CD14-positive monocyte (primary cell): ENCODE measurements around the gene ADIPOR1. TPM values are rescaled to one million over a fixed set of nuclear protein-coding genes. Genes with fewer than 3 reads are reported as not detected.

Experiments used
- DNase-seq, 3 donors: peaks; one replicate each; pipeline ENCODE4 v3.0.0-alpha.2; 2011 to 2022
- H2AFZ ChIP-seq: 2 replicates; pipeline ENCODE4 v1.6.0; 2012; ENCODE audit warnings: mild to moderate bottlenecking, low read depth, low read length, inconsistent platforms; ENCODE audit not compliant: insufficient read depth, poor library complexity, severe bottlenecking
- H3K27ac ChIP-seq, 2 donors: 1 replicate in 1 of 2; 2 replicates in 1 of 2; pipeline ENCODE4 v1.5.1; 2012 to 2013; ENCODE audit warnings: low read length in 2 of 2, control low read depth in 1 of 2, inconsistent platforms in 1 of 2, low read depth in 1 of 2, mild to moderate bottlenecking in 1 of 2
- H3K27me3 ChIP-seq, 2 donors: one replicate each; pipeline versions ENCODE4 v1.6.0 to v1.6.1; 2011 to 2013; ENCODE audit warnings: low read length in 2 of 2; ENCODE audit not compliant: control insufficient read depth in 2 of 2, insufficient read depth in 2 of 2
- H3K36me3 ChIP-seq, 2 donors: replicated peaks in 1 of 2; 1 replicate in 1 of 2; 2 replicates in 1 of 2; pipeline versions ENCODE4 v1.5.1 to v1.6.1; 2012 to 2013; ENCODE audit warnings: low read length in 2 of 2, control low read depth in 1 of 2, inconsistent platforms in 1 of 2, mild to moderate bottlenecking in 1 of 2; ENCODE audit not compliant: insufficient read depth in 2 of 2, control insufficient read depth in 1 of 2
- H3K4me1 ChIP-seq, 2 donors: 1 replicate in 1 of 2; 2 replicates in 1 of 2; pipeline versions ENCODE4 v1.5.1 to v1.6.1; 2012 to 2013; ENCODE audit warnings: low read length in 2 of 2, control low read depth in 1 of 2, inconsistent platforms in 1 of 2, mild to moderate bottlenecking in 1 of 2, moderate library complexity in 1 of 2; ENCODE audit not compliant: insufficient read depth in 2 of 2, control insufficient read depth in 1 of 2
- H3K4me2 ChIP-seq: replicated peaks from 2 replicates; pipeline ENCODE3; 2012; ENCODE audit warnings: low read length, moderate library complexity, mild to moderate bottlenecking; ENCODE audit not compliant: poor library complexity, severe bottlenecking; ENCODE audit errors: extremely low read depth
- H3K4me3 ChIP-seq, 3 experiments: fragments of 200-600 bp in 1 of 3; sonication (generic) in 1 of 3; replicated peaks in 1 of 3; 1 replicate in 2 of 3; 2 replicates in 1 of 3; pipeline ENCODE4 v1.5.1; 2011 to 2013; ENCODE audit warnings: low read length in 3 of 3, mild to moderate bottlenecking in 3 of 3, control low read depth in 2 of 3, low read depth in 2 of 3, inconsistent platforms in 1 of 3, moderate library complexity in 1 of 3
- H3K79me2 ChIP-seq: 2 replicates; pipeline ENCODE4 v1.6.0; 2012; ENCODE audit warnings: mild to moderate bottlenecking, control low read depth, inconsistent platforms, low read length, moderate library complexity; ENCODE audit not compliant: insufficient read depth
- H3K9ac ChIP-seq: 2 replicates; pipeline ENCODE4 v1.6.0; 2017; ENCODE audit warnings: low read length, mild to moderate bottlenecking; ENCODE audit not compliant: insufficient read depth, poor library complexity, severe bottlenecking
- H3K9me3 ChIP-seq, 2 donors: replicated peaks in 1 of 2; 1 replicate in 1 of 2; 2 replicates in 1 of 2; pipeline versions ENCODE4 v1.5.1 to v1.6.1; 2012 to 2013; ENCODE audit warnings: low read length in 2 of 2, control low read depth in 1 of 2; ENCODE audit not compliant: control insufficient read depth in 1 of 2, insufficient read depth in 1 of 2
- H4K20me1 ChIP-seq: 2 replicates; pipeline ENCODE4 v1.6.0; 2012; ENCODE audit warnings: mild to moderate bottlenecking, low read length, control low read depth, moderate library complexity; ENCODE audit not compliant: insufficient read depth
- H3K27ac Mint-ChIP-seq, 7 donors: one replicate each; pipeline ENCODE4 v1.8.0; 2020; ENCODE audit warnings: mild to moderate bottlenecking in 7 of 7, mixed read lengths in 7 of 7, moderate library complexity in 6 of 7, inconsistent platforms in 2 of 7
- H3K27me3 Mint-ChIP-seq, 3 donors: one replicate each; pipeline ENCODE4 v1.8.0; 2021 to 2022; ENCODE audit warnings: low read depth in 3 of 3, mild to moderate bottlenecking in 3 of 3, mixed read lengths in 3 of 3, moderate library complexity in 3 of 3, inconsistent platforms in 1 of 3
- H3K36me3 Mint-ChIP-seq, 2 donors: one replicate each; pipeline ENCODE4 v1.8.0; 2020; ENCODE audit warnings: mixed read lengths in 2 of 2, inconsistent platforms in 1 of 2, mild to moderate bottlenecking in 1 of 2
- H3K4me1 Mint-ChIP-seq: one replicate; pipeline ENCODE4 v1.8.0; 2020; ENCODE audit warnings: mild to moderate bottlenecking, mixed read lengths
- H3K4me3 Mint-ChIP-seq, 2 donors: one replicate each; pipeline ENCODE4 v1.8.0; 2020; ENCODE audit warnings: mild to moderate bottlenecking in 2 of 2, mixed read lengths in 2 of 2, moderate library complexity in 1 of 2
- H3K9me3 Mint-ChIP-seq, 7 donors: one replicate each; pipeline ENCODE4 v1.8.0; 2020 to 2022; ENCODE audit warnings: mixed read lengths in 7 of 7, mild to moderate bottlenecking in 6 of 7, moderate library complexity in 6 of 7, inconsistent platforms in 2 of 7
- CTCF ChIP-seq: fragments of 200-600 bp; IDR thresholded peaks from one replicate; pipeline ENCODE4 v1.8.0; 2022; ENCODE audit warnings: antibody characterized with exemption, mild to moderate bottlenecking
- WGBS: methylation state at CpG from one replicate; pipeline ENCODE4 v1.1.5; 2013; ENCODE audit warnings: missing lambda C conversion rate; ENCODE audit not compliant: insufficient coverage; 5-methylcytosine and 5-hydroxymethylcytosine counted together
- intact Hi-C, 2 donors: fragments of 100-400 bp; cut with micrococcal nuclease; formaldehyde crosslinking; loops; one replicate each; pipeline versions ENCODE4 v1.15.0 to v1.15.1; 2023
- polyA plus RNA-seq, 3 donors: library from polyadenylated mRNA; depleted of rRNA in 1 of 3; unstranded in 2 of 3; stranded (reverse) in 1 of 3; fragments of 300-500 nt in 2 of 3; fragments of >200 nt in 1 of 3; fragmentation: Illumina TruSeq in 2 of 3; gene quantifications; 1 replicate in 2 of 3; 2 replicates in 1 of 3; pipeline ENCODE4 v1.2.3, GENCODE V29; 2012 to 2021

ADIPOR1 gene
- polyA plus RNA-seq, 3 donors: 140 to 216 (median 197) TPM

DNA sequence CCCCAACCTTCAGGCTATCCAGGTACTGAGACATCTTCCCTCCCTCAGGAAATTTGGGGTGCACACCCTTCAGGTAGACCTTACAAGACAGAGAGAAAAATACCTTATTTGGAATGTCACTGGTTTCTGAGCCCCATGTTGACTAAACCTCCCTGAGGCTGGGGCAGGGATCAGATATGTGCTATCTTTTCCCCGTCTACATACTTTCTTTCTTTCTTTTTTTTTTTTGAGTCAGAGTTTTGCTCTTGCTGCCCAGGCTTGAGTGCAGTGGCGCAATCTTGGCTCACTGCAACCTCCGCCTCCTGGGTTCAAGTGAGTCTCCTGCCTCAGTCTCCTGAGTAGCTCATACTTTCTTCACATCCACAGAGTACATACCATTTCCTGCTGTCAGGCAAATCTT is 7.3 kb upstream of the ADIPOR1 start:
- peak overlapping the region in 1 of 7 donors; percentile 80 for H3K27ac Mint-ChIP-seq
- peaks cover 41 to 46% of the 10 kb centered on the region in 2 donors for H3K4me1 ChIP-seq
- no peak overlapping the region for H3K27ac ChIP-seq
- H3K4me3 ChIP-seq: no peak overlapping the region
- peaks cover 45 to 48% of the 10 kb centered on the region in 2 donors for H3K36me3 Mint-ChIP-seq
- H3K27me3 ChIP-seq: no peaks in the 10 kb centered on the region
- H3K79me2 ChIP-seq: peaks cover 8% of the 10 kb centered on the region
- H3K9me3 ChIP-seq: no peaks in the 10 kb centered on the region
- no peak for DNase-seq
- H3K4me1 Mint-ChIP-seq: peaks cover 43% of the 10 kb centered on the region
- peaks cover 32 to 42% of the 10 kb centered on the region in 2 donors for H3K36me3 ChIP-seq
- peak overlapping the region in 1 of 2 donors; percentile 76 for H3K4me3 Mint-ChIP-seq
- WGBS: 81% methylated on average over 3 of the region's 3 CpGs
- no peak overlapping the region for H2AFZ ChIP-seq
- no peak for TF ChIP-seq CTCF
- H3K9me3 Mint-ChIP-seq: no peaks in the 10 kb centered on the region
- intact Hi-C loops: loop anchor here (5.0 kb wide), 2 partner anchors 38 to 158 kb away; partner anchors contain the start of genes KDM5B (in 1 of the 2) and KLHL12 (in 1 of the 2)
- no peaks in the 10 kb centered on the region for H3K27me3 Mint-ChIP-seq
- no peaks in the 10 kb centered on the region for H4K20me1 ChIP-seq
- H3K4me2 ChIP-seq: no peak overlapping the region
- H3K9ac ChIP-seq: no peak overlapping the region

DNA sequence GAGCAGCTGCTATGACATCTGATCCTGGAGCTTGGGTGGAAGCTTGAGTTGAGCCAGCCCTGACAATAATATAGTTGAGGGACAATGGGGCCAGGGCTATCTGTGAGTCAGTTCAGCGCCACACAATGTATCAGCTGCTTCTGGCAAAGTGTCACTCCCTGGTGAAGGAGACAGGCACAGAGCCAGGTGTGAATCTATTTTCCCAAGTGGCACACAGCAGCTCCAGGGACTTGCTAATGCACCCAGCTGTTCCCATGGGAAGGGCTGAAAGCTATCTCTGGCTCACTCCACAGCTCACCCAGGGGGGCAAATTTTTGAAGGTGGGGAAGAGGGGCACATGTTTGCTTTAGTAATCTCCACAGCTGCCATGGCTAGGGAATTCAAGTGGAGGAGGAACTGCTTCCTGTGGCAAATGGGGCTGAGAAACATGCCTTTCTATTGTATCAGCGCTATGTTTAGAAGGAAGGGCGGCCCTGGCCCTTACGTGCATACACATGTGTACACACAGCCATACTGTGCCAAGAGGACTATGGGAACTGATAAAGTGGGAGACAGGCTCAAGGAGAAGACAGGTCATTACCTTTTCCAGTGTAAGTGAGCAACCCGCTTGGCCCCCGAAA is 6.8 kb upstream of the ADIPOR1 start:
- Mint-ChIP-seq H3K27ac (peak overlapping the region in 2 of 7 donors; percentile 7 to 21), H3K36me3 (peaks cover 45 to 48% of the 10 kb centered on the region in 2 donors), H3K9me3 (no peaks in the 10 kb centered on the region), H3K27me3 (no peaks in the 10 kb centered on the region), H3K4me1 (peaks cover 37% of the 10 kb centered on the region), H3K4me3 (peak overlapping the region in 1 of 2 donors; percentile 6)
- no peak overlapping the region for H3K4me2 ChIP-seq
- 100% methylated on average over 2 of the region's 6 CpGs for WGBS
- no peak overlapping the region for H3K9ac ChIP-seq
- no peaks in the 10 kb centered on the region for H3K9me3 ChIP-seq
- no peaks in the 10 kb centered on the region for H4K20me1 ChIP-seq
- H3K27me3 ChIP-seq: no peaks in the 10 kb centered on the region
- no peak for TF ChIP-seq CTCF
- no peak for DNase-seq
- peaks cover 8% of the 10 kb centered on the region for H3K79me2 ChIP-seq
- intact Hi-C loops: loop anchor here (5.0 kb wide), 2 partner anchors 38 to 158 kb away; partner anchors contain the start of genes KDM5B (in 1 of the 2) and KLHL12 (in 1 of the 2)
- no peak overlapping the region for H3K4me3 ChIP-seq
- H3K36me3 ChIP-seq: peaks cover 32 to 42% of the 10 kb centered on the region in 2 donors
- peaks cover 36 to 41% of the 10 kb centered on the region in 2 donors for H3K4me1 ChIP-seq
- no peak overlapping the region for H3K27ac ChIP-seq
- no peak overlapping the region for H2AFZ ChIP-seq
